ENCODE data around the gene KCNB1.

KCNB1 gene

GRCh38 chr20:49513009-49513408 is 30.5 kb upstream of the KCNB1 start:
- no peaks in the 10 kb centered on the region for H3K36me3 ChIP-seq (ENCODE audit: control insufficient read depth, low read length)
- no peak overlapping the region for H3K27ac ChIP-seq (ENCODE audit: low read depth, low read length)
- H4K20me1 ChIP-seq (ENCODE audit: control insufficient read depth, insufficient read depth, low read depth, low read length) = no peaks in the 10 kb centered on the region
- H3K9me3 ChIP-seq (ENCODE audit: control insufficient read depth, insufficient read depth, low read length) = no peaks in the 10 kb centered on the region
- H3K9me2 ChIP-seq (replicated peaks; ENCODE audit: control insufficient read depth, low read length) = no peaks in the 10 kb centered on the region
- H3F3A ChIP-seq (ENCODE audit: control insufficient read depth, insufficient read depth) = no peaks in the 10 kb centered on the region
- no peaks in the 10 kb centered on the region for H3K79me2 ChIP-seq (ENCODE audit: control insufficient read depth, low read length)
- no peak overlapping the region for H3K4me2 ChIP-seq (ENCODE audit: low read length)
- peaks cover 4% of the 10 kb centered on the region; the same call in 1 of the 2 replicates for H3K4me1 ChIP-seq (ENCODE audit: control insufficient read depth, low read length)
- H3K27me3 ChIP-seq (ENCODE audit: control insufficient read depth, low read length) = peaks cover 12% of the 10 kb centered on the region
- H3K4me3 ChIP-seq (ENCODE audit: low read length) = no peak overlapping the region
- TF ChIP-seq, protein P1, sequence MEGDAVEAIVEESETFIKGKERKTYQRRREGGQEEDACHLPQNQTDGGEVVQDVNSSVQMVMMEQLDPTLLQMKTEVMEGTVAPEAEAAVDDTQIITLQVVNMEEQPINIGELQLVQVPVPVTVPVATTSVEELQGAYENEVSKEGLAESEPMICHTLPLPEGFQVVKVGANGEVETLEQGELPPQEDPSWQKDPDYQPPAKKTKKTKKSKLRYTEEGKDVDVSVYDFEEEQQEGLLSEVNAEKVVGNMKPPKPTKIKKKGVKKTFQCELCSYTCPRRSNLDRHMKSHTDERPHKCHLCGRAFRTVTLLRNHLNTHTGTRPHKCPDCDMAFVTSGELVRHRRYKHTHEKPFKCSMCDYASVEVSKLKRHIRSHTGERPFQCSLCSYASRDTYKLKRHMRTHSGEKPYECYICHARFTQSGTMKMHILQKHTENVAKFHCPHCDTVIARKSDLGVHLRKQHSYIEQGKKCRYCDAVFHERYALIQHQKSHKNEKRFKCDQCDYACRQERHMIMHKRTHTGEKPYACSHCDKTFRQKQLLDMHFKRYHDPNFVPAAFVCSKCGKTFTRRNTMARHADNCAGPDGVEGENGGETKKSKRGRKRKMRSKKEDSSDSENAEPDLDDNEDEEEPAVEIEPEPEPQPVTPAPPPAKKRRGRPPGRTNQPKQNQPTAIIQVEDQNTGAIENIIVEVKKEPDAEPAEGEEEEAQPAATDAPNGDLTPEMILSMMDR (IDR thresholded peaks at IDR 0.05; ENCODE audit: low read depth, low read length, poor library complexity, severe bottlenecking) = no peak
- TF ChIP-seq EZH2phosphoT487 (IDR thresholded peaks at IDR 0.05; ENCODE audit: borderline replicate concordance, low read length) = no peak

GRCh38 chr20:49511788-49512525 is 29.5 kb upstream of the KCNB1 start:
- TF ChIP-seq, protein P1 (IDR thresholded peaks at IDR 0.05; ENCODE audit: low read depth, low read length, poor library complexity, severe bottlenecking) = no peak
- TF ChIP-seq EZH2phosphoT487 (IDR thresholded peaks at IDR 0.05; ENCODE audit: borderline replicate concordance, low read length) = no peak

GRCh38 chr20:49510562-49511122 is 28.2 kb upstream of the KCNB1 start:
- Histone ChIP-seq H3K79me2 (ENCODE audit: control insufficient read depth, low read length) (no peaks in the 10 kb centered on the region), H3K4me2 (ENCODE audit: low read length) (no peak overlapping the region), H4K20me1 (ENCODE audit: control insufficient read depth, insufficient read depth, low read depth, low read length) (no peaks in the 10 kb centered on the region), H3K27me3 (ENCODE audit: control insufficient read depth, low read length) (peaks cover 24% of the 10 kb centered on the region), H3K27ac (ENCODE audit: low read depth, low read length) (no peak overlapping the region), H3K4me3 (ENCODE audit: low read length) (no peak overlapping the region), H3K9me2 (replicated peaks; ENCODE audit: control insufficient read depth, low read length) (no peaks in the 10 kb centered on the region), H3F3A (ENCODE audit: control insufficient read depth, insufficient read depth) (no peaks in the 10 kb centered on the region), H3K36me3 (ENCODE audit: control insufficient read depth, low read length) (no peaks in the 10 kb centered on the region), H3K4me1 (ENCODE audit: control insufficient read depth, low read length) (peaks cover 4% of the 10 kb centered on the region), H3K9me3 (ENCODE audit: control insufficient read depth, insufficient read depth, low read length) (no peaks in the 10 kb centered on the region)
- no peak for TF ChIP-seq EZH2phosphoT487 (IDR thresholded peaks at IDR 0.05; ENCODE audit: borderline replicate concordance, low read length)
- TF ChIP-seq, protein P1 (IDR thresholded peaks at IDR 0.05; ENCODE audit: low read depth, low read length, poor library complexity, severe bottlenecking) = no peak

More at GRCh38 chr20:49511788-49512525, 29.5 kb upstream of the KCNB1 start:
- Histone ChIP-seq H3F3A (ENCODE audit: control insufficient read depth, insufficient read depth) (no peaks in the 10 kb centered on the region), H3K4me1 (ENCODE audit: control insufficient read depth, low read length) (peaks cover 4% of the 10 kb centered on the region; the same call in 1 of the 2 replicates), H3K4me2 (ENCODE audit: low read length) (no peak overlapping the region), H3K27ac (ENCODE audit: low read depth, low read length) (no peak overlapping the region), H3K4me3 (ENCODE audit: low read length) (no peak overlapping the region), H3K9me3 (ENCODE audit: control insufficient read depth, insufficient read depth, low read length) (no peaks in the 10 kb centered on the region), H3K79me2 (ENCODE audit: control insufficient read depth, low read length) (no peaks in the 10 kb centered on the region), H3K27me3 (ENCODE audit: control insufficient read depth, low read length) (peaks cover 21% of the 10 kb centered on the region), H3K36me3 (ENCODE audit: control insufficient read depth, low read length) (no peaks in the 10 kb centered on the region), H4K20me1 (ENCODE audit: control insufficient read depth, insufficient read depth, low read depth, low read length) (no peaks in the 10 kb centered on the region), H3K9me2 (replicated peaks; ENCODE audit: control insufficient read depth, low read length) (no peaks in the 10 kb centered on the region)

All from DOHH2 (cell line).